LNCAP (cell line): ENCODE results near the gene VPS29.

Experiments
- TF ChIP-seq, protein P1 (sequence below): fragments of 450-650 bp; IDR thresholded peaks from 2 replicates; pipeline ENCODE4 v1.5.1; 2017; ENCODE audit warnings: mild to moderate bottlenecking

VPS29 gene

DNA sequence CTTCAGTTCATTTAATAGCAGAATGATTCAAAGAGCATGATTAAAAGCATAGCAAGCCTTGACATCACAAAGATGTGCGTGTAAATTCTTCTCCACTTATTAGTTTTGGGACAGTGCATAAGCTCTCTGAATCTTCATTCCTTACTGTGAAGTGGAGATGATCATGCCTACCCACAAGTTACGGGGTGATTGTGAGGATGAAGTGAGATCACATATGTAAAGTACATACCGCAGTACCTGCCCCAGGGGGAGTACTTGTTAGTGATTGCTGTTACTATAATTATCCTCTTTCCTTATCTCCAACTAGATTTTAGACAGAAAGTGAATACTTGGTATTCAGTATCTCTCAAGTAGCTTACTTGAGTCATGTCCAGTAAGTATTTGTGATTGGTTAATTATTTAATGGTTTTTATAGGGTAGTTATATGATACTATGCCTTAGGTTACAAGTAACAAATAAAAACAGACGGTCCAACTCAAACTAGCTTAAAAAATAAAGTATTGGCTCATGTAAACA lies 6.2 kb upstream of the VPS29 start:
- TF ChIP-seq, protein P1, sequence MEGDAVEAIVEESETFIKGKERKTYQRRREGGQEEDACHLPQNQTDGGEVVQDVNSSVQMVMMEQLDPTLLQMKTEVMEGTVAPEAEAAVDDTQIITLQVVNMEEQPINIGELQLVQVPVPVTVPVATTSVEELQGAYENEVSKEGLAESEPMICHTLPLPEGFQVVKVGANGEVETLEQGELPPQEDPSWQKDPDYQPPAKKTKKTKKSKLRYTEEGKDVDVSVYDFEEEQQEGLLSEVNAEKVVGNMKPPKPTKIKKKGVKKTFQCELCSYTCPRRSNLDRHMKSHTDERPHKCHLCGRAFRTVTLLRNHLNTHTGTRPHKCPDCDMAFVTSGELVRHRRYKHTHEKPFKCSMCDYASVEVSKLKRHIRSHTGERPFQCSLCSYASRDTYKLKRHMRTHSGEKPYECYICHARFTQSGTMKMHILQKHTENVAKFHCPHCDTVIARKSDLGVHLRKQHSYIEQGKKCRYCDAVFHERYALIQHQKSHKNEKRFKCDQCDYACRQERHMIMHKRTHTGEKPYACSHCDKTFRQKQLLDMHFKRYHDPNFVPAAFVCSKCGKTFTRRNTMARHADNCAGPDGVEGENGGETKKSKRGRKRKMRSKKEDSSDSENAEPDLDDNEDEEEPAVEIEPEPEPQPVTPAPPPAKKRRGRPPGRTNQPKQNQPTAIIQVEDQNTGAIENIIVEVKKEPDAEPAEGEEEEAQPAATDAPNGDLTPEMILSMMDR: no peak

DNA sequence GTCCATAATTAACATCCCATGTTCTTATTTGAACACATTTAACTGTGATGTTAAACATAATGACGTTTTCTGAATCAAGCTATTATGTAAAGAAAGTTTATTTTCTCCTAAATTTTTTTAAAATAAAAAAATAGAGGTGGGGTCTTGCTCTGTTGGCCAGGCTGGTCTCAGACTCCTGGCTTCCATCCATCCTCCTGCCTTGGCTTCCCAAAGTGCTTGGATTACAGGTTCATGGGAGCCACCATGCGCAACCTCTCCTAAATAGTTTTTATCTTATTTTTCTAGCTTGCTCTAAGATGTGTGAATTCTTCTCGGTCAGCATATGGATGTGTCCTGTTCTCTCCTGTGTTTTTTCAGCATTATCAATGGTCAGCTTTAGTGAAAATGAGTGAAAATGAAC lies 3.4 kb upstream of the VPS29 start:
- TF ChIP-seq, protein P1: no peak

DNA sequence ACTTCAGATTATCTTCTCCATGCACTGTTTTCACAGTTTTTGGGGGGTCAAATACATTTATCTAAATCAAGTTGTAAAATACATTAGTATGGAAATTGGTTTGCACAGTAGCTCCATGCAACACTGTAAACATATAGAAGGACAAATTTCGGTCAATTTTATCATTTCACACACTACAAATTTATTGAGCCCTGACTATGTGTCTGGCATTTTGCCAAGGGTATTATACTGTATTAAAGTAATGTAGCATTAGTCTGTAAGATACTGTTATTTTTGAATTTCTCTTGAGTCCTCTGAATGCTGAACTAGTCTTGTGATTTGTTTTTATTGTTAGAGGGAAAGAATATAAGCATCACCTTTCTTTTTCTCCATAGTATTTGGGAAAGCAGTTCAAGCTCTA lies 1.5 kb upstream of the VPS29 start:
- TF ChIP-seq, protein P1: no peak

DNA sequence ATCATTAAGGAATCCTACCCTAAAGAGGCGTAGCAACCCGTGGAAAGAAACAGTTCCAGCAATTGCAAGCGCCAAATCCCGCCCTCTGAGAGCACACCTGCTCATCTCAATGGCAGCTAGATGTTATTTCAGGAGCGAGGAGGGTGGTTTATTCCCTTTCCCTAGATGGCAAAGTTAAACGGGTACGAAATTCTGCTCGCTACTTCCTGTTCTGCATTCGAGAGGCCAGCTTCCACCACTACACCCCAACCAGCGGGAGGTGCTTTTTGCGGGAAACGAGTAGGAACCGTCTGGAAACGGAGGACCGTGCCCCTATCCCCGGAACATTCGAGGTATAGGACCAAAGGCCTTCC lies 536 bp downstream of the VPS29 start:
- TF ChIP-seq, protein P1: no peak

DNA sequence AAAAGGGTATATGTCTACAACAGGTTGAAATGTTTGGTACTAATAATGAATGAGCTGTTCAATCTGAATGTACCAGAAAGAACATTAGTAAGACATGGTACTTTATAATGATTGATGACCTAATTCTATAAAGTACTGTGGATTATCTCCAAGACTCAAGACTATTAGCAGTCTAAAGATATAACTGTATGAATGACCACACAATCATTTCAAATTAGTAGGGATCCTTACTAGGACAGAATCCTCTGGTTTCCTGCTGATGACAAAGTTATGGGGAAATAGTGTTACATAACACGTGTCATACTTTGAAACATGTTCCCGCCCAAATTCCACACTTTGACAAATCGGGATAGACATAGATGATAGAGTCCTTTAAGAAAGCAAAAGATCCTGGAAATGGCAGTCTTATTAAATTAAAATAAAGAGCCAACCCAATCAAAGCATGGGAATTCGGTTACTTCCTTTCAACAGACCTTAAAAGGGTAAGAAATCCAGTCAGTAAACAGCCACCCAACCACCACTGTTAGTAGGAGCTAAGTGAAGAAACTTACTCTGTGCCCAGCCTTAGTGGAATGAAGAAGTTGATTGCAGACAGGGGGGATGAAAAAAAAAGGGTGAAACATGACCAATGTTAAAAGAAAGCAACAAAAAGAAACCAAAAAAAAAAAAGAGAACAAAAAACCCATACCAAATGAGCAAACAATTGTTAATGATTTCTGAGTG lies 2.8 kb downstream of the VPS29 start:
- TF ChIP-seq, protein P1: no peak

DNA sequence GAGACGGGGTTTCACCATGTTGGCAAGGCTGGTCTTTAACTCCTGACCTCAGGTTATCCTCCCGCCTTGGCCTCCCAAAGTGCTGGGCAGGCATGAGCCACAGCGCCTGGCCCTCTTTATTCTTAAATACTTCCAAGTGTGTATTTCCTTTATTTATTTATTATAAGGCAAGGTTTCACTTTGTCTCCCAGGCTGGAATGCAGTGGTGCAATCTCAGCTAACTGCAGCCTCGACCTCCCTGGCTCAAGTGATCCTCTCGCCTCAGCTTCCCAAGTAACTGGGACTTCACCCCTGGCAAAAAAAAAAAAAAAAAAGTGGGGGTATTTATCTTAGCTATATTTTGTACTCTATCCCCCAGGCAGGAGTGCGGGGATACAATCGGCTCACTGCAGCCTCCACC lies 26.5 kb downstream of the VPS29 start:
- TF ChIP-seq, protein P1: no peak

DNA sequence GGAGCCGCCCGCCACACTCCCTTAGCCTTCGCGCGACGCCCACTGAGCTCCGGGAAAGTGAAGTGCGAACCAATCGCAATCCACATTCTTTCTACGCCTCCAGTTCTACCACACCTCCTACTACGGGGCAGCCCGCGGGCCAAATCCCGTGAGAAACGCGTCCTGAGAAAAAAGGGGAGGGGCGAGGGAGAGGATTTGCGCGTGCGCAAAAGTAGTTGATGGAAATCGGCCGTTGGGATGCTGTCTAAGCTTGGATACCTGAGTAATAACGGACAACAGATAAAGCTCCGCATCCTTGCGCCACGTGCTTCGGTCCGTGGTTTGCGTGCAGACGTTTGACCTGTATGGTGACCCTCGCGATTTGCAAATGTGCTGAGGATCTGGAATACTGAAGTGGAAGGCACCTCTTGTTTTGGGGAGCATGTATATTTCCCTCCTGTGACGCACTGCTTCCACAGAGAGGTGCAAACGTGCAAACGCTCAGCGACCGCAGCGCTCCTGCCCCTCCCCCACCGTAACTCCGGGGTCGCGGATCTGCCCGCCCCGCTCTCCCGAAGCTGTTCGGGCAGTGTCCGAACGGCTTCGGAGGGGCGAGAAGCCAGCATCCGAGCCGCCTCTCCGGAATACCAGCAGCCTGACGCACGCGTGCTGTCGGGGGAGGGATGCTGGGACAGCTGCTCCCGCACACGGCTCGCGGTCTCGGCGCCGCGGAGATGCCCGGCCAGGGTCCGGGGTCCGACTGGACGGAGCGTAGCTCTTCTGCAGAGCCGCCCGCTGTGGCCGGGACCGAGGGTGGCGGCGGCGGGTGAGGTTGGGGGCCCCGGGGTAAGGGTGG lies 33.5 kb downstream of the VPS29 start, which contains the start of the genes FAM216A and GPN3:
TSS of gene FAM216A (plus strand) at position 632 of the 835 bp plus-strand sequence. CDS start at position 663, 31 bp downstream.
TSS of gene GPN3 (minus strand) at position 44 of the 835 bp plus-strand sequence. CDS start 54 bp downstream, outside the sequence.
- TF ChIP-seq, protein P1: no peak
